ENCODE data around the gene DNAJC24.

Gene DNAJC24

GRCh38 chr11:31424652-31425051 lies 55.0 kb downstream of the DNAJC24 start:
- Mint-ChIP-seq H3K9me3 (no peaks in the 10 kb centered on the region), H3K4me1 (no peaks in the 10 kb centered on the region), H3K27ac (no peak overlapping the region), H3K27me3 (no peaks in the 10 kb centered on the region), H3K4me3 (no peak overlapping the region), H3K36me3 (peaks cover 6% of the 10 kb centered on the region)
- DNase-seq = no peak
- CTCF ChIA-PET = no interaction called here

DNA sequence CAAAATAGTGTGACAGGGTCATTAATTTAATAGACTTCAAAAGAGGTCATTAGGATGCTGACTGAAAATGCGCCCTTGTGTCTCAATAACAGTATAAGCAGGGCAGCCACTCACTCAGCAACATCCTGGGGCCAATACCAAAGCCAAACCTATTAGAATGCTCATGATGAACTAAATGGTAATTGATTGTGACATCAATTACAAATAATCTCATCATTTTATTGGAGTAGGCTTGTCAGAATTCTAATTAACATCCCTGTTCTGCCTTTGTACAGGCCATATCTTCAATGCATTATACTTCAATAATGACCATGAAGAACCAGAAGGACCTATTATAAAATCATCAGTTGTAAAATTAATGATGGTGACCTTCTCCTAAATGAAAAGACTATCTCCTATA lies 64.2 kb downstream of the DNAJC24 start:
- H3K4me3 Mint-ChIP-seq = no peak overlapping the region
- H3K36me3 Mint-ChIP-seq = peaks cover 16% of the 10 kb centered on the region
- no peaks in the 10 kb centered on the region for H3K9me3 Mint-ChIP-seq
- CTCF ChIA-PET = no interaction called here
- H3K27ac Mint-ChIP-seq = no peak overlapping the region
- no peaks in the 10 kb centered on the region for H3K27me3 Mint-ChIP-seq
- DNase-seq = no peak
- H3K4me1 Mint-ChIP-seq = peaks cover 7% of the 10 kb centered on the region

- no peaks in the 10 kb centered on the region for H3K9me3 Mint-ChIP-seq
- DNase-seq = no peak
- H3K4me1 Mint-ChIP-seq = peaks cover 7% of the 10 kb centered on the region
- CTCF ChIA-PET = no interaction called here
- no peaks in the 10 kb centered on the region for H3K36me3 Mint-ChIP-seq
- no peaks in the 10 kb centered on the region for H3K27me3 Mint-ChIP-seq
- H3K27ac Mint-ChIP-seq = no peak overlapping the region
- H3K4me3 Mint-ChIP-seq = no peak overlapping the region
Measured at GRCh38 chr11:31437742-31438435, 68.2 kb downstream of the DNAJC24 start.

- CTCF ChIA-PET = no interaction called here
- no peaks in the 10 kb centered on the region for H3K9me3 Mint-ChIP-seq
- H3K36me3 Mint-ChIP-seq = peaks cover 2% of the 10 kb centered on the region
- H3K27ac Mint-ChIP-seq = no peak overlapping the region
- H3K4me1 Mint-ChIP-seq = peaks cover 7% of the 10 kb centered on the region
- DNase-seq = no peak
- H3K27me3 Mint-ChIP-seq = no peaks in the 10 kb centered on the region
- no peak overlapping the region for H3K4me3 Mint-ChIP-seq
Measured at GRCh38 chr11:31441296-31441695, 71.6 kb downstream of the DNAJC24 start.

- CTCF ChIA-PET = no interaction called here
- no peaks in the 10 kb centered on the region for H3K9me3 Mint-ChIP-seq
- peaks cover 4% of the 10 kb centered on the region for H3K36me3 Mint-ChIP-seq
- peaks cover 4% of the 10 kb centered on the region for H3K4me1 Mint-ChIP-seq
- H3K27ac Mint-ChIP-seq = no peak overlapping the region
- no peak overlapping the region for H3K4me3 Mint-ChIP-seq
- DNase-seq = no peak
- no peaks in the 10 kb centered on the region for H3K27me3 Mint-ChIP-seq
Measured at GRCh38 chr11:31442086-31442485, 72.4 kb downstream of the DNAJC24 start.

DNA sequence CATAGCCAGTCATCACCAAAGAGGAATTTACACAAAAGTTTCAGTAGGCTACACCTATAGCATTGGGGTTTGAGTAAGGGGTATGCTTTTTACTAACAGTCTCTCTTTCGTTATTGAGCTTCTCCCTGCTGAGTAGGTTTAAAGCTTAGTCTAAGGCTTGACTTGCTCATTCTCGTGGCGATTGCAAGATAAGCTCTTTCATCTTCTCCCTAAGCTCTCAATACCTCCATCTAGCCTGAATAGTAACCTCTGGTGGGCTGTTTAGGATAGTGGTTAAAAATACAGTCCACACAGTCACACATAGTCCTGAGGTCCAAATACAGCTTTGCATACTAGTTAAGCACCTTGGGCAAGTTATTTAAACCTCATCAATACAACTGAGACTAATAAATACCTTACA lies 74.1 kb downstream of the DNAJC24 start:
- CTCF ChIA-PET = interaction anchor here (0.6 kb wide), 1 partner anchor 26 kb away, joined by 3 read pairs; no protein-coding TSS in a partner anchor
- no peak overlapping the region for H3K27ac Mint-ChIP-seq
- H3K27me3 Mint-ChIP-seq = no peaks in the 10 kb centered on the region
- H3K36me3 Mint-ChIP-seq = peaks cover 10% of the 10 kb centered on the region
- H3K9me3 Mint-ChIP-seq = no peaks in the 10 kb centered on the region
- DNase-seq = no peak
- H3K4me3 Mint-ChIP-seq = no peak overlapping the region
- H3K4me1 Mint-ChIP-seq = no peaks in the 10 kb centered on the region

GRCh38 chr11:31445621-31446020 lies 76.0 kb downstream of the DNAJC24 start:
- CTCF ChIA-PET = no interaction called here
- H3K4me1 Mint-ChIP-seq = no peaks in the 10 kb centered on the region
- H3K27ac Mint-ChIP-seq = no peak overlapping the region
- no peak for DNase-seq
- H3K9me3 Mint-ChIP-seq = no peaks in the 10 kb centered on the region
- no peaks in the 10 kb centered on the region for H3K27me3 Mint-ChIP-seq
- H3K4me3 Mint-ChIP-seq = no peak overlapping the region
- H3K36me3 Mint-ChIP-seq = peaks cover 10% of the 10 kb centered on the region

GRCh38 chr11:31449040-31449439 lies 79.4 kb downstream of the DNAJC24 start:
- H3K36me3 Mint-ChIP-seq = peaks cover 24% of the 10 kb centered on the region
- no peaks in the 10 kb centered on the region for H3K9me3 Mint-ChIP-seq
- H3K4me3 Mint-ChIP-seq = no peak overlapping the region
- CTCF ChIA-PET = no interaction called here
- no peaks in the 10 kb centered on the region for H3K4me1 Mint-ChIP-seq
- no peaks in the 10 kb centered on the region for H3K27me3 Mint-ChIP-seq
- no peak overlapping the region for H3K27ac Mint-ChIP-seq
- no peak for DNase-seq

DNA sequence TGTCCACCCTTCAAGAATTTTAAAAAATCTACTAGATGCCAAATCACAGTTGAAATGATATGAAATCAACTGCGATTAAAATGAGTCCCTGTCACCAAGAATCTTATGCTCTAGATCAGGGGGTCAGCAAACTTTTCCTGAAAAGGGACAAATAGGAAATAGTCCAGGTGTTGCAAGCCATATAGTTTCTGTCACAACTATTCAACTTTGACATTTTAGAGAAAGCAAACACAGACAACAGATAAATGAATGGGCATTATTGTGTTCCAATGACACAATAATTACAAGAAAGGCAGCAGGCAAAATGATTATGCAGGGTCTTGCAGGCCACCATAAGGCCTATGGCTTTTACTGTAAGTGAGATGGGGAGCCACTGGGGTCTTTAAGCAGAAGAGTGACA lies 81.2 kb downstream of the DNAJC24 start:
- CTCF ChIA-PET = no interaction called here
- Mint-ChIP-seq H3K4me1 (no peaks in the 10 kb centered on the region), H3K36me3 (peaks cover 27% of the 10 kb centered on the region)

DNA sequence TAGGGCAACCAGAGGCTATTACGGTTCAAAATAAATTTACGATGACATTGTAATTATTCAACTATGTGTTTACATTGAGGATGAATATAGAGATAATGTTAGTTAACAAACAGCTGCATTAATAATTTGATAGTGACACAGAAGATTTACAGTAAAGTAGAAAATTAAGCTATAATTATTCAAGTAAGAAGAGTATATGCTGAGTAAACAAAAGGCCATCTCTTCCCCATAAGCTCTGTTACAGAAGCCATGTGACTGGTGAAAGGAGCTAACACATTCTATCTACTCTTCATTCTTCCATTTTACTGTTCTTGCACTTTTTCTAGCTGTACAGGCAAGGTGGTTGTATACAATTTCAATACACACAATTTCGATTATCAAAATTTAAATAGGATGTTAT lies 85.5 kb downstream of the DNAJC24 start:
- Mint-ChIP-seq H3K36me3 (peaks cover 17% of the 10 kb centered on the region), H3K27ac (no peak overlapping the region), H3K9me3 (no peaks in the 10 kb centered on the region), H3K4me1 (no peaks in the 10 kb centered on the region), H3K4me3 (no peak overlapping the region), H3K27me3 (no peaks in the 10 kb centered on the region)
- no peak for DNase-seq
- CTCF ChIA-PET = no interaction called here

More for the DNA sequence above, 81.2 kb downstream of the DNAJC24 start:
- Mint-ChIP-seq H3K27ac (no peak overlapping the region), H3K27me3 (no peaks in the 10 kb centered on the region), H3K4me3 (no peak overlapping the region), H3K9me3 (no peaks in the 10 kb centered on the region)
- no peak for DNase-seq

DNA sequence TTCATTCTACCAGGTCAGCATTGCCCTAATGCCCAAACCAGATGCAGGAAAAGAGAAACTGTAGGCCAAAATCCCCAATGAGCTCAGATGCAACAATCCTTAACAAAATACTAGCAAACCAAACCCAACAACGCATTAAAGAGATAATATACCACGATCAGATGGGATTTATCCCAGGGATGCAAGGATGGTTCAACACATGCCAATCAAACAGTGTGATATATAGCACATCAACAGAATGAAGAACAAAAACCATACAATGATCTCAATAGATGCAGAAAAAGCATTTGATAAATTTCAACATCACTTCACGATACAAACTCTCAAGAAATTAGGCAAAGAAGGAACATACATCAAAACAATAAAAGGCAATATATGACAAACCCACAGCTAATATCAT lies 94.8 kb downstream of the DNAJC24 start:
- peaks cover 10% of the 10 kb centered on the region for H3K9me3 Mint-ChIP-seq
- CTCF ChIA-PET = interaction anchor here (0.6 kb wide), 1 partner anchor 56 kb away, joined by 4 read pairs; no protein-coding TSS in a partner anchor
- no peaks in the 10 kb centered on the region for H3K27me3 Mint-ChIP-seq
- H3K27ac Mint-ChIP-seq = no peak overlapping the region
- DNase-seq = no peak
- H3K4me3 Mint-ChIP-seq = no peak overlapping the region
- no peaks in the 10 kb centered on the region for H3K4me1 Mint-ChIP-seq
- peaks cover 10% of the 10 kb centered on the region for H3K36me3 Mint-ChIP-seq

GRCh38 chr11:31474083-31474482 lies 104.4 kb downstream of the DNAJC24 start:
- Mint-ChIP-seq H3K27me3 (no peaks in the 10 kb centered on the region), H3K36me3 (peaks cover 5% of the 10 kb centered on the region), H3K4me1 (no peaks in the 10 kb centered on the region), H3K4me3 (no peak overlapping the region), H3K9me3 (no peaks in the 10 kb centered on the region), H3K27ac (no peak overlapping the region)
- no peak for DNase-seq
- CTCF ChIA-PET = no interaction called here

DNA sequence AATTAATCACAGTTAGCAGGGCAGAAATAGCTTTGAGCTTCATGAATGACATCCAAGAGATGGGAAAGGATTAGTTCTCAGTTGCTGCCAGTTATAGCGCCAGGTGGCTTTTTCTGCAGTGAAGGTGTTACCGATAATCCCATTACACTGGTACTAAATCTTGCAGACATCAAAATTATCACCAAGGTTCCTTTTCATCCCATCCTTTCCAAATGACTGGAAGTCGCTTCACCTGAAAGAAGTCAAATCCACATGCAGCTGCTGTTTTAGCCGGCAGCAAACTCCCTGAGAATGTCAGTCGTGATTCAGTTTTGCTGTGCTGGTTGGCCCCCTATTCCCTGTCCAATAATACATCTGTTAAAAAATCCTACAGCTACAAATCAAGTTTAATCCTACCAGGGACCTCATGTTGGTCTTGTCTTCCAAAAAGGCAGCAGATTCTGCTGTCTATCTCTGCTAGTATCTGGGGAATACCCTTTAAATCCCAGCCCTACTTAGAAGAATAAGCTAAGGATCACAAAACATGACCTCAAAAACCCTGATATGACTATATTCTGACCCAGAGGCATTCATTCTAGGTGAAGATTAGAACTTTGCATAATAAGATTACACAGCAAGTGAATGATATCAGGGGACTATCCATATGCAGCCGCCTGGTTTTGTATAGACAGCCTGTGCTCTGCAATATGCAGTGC lies 108.0 kb downstream of the DNAJC24 start:
- Mint-ChIP-seq H3K36me3 (peaks cover 5% of the 10 kb centered on the region), H3K9me3 (no peaks in the 10 kb centered on the region), H3K4me3 (no peak overlapping the region), H3K4me1 (no peaks in the 10 kb centered on the region), H3K27ac (no peak overlapping the region), H3K27me3 (no peaks in the 10 kb centered on the region)
- DNase-seq = no peak
- CTCF ChIA-PET = interaction anchor here (0.7 kb wide), 2 partner anchors 8 to 529 kb away, joined by 3 to 4 read pairs; no protein-coding TSS in a partner anchor

GRCh38 chr11:31478223-31478590 lies 108.5 kb downstream of the DNAJC24 start:
- no peaks in the 10 kb centered on the region for H3K9me3 Mint-ChIP-seq
- DNase-seq = no peak
- H3K4me3 Mint-ChIP-seq = no peak overlapping the region
- no peaks in the 10 kb centered on the region for H3K4me1 Mint-ChIP-seq
- no peak overlapping the region for H3K27ac Mint-ChIP-seq
- CTCF ChIA-PET = interaction anchor here (0.5 to 0.7 kb wide), 2 partner anchors 44 to 529 kb away, joined by 4 read pairs; no protein-coding TSS in a partner anchor
- no peaks in the 10 kb centered on the region for H3K27me3 Mint-ChIP-seq
- peaks cover 5% of the 10 kb centered on the region for H3K36me3 Mint-ChIP-seq

GRCh38 chr11:31479066-31479465 lies 109.4 kb downstream of the DNAJC24 start:
- Mint-ChIP-seq H3K9me3 (no peaks in the 10 kb centered on the region), H3K36me3 (peaks cover 1% of the 10 kb centered on the region), H3K4me1 (no peaks in the 10 kb centered on the region), H3K27ac (no peak overlapping the region), H3K27me3 (no peaks in the 10 kb centered on the region), H3K4me3 (no peak overlapping the region)
- CTCF ChIA-PET = interaction anchor here (0.5 to 0.6 kb wide), 2 partner anchors 43 to 293 kb away, joined by 4 read pairs; no protein-coding TSS in a partner anchor
- no peak for DNase-seq
